ENCODE results near the gene DOCK4.

DNA sequence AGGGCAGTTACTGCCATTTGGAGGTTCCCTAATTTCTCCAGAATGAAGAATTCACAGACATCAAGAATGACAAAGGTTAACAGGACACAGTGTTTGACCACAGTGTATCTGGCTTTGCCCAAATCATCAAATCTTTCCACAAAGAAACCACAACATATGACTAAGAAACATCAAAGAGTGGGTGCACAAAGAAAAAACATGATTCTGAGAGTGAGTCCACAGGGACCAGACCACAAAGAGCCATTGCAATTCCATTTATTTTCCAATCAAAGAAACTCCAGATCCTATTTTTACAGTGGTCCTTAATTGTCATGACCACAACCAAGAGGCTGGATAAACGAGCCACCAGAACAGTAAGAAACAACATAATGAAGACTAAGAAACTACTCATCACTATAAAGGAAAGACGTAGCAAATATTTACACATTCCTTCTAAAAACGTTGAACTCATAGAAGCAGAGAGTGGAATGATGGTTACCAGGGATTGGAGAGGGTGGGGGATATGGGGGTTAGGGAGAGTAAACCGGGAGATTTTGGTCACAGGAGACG is 286.5 kb downstream of the DOCK4 start:
- TF ChIP-seq, protein P1, sequence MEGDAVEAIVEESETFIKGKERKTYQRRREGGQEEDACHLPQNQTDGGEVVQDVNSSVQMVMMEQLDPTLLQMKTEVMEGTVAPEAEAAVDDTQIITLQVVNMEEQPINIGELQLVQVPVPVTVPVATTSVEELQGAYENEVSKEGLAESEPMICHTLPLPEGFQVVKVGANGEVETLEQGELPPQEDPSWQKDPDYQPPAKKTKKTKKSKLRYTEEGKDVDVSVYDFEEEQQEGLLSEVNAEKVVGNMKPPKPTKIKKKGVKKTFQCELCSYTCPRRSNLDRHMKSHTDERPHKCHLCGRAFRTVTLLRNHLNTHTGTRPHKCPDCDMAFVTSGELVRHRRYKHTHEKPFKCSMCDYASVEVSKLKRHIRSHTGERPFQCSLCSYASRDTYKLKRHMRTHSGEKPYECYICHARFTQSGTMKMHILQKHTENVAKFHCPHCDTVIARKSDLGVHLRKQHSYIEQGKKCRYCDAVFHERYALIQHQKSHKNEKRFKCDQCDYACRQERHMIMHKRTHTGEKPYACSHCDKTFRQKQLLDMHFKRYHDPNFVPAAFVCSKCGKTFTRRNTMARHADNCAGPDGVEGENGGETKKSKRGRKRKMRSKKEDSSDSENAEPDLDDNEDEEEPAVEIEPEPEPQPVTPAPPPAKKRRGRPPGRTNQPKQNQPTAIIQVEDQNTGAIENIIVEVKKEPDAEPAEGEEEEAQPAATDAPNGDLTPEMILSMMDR (IDR thresholded peaks at IDR 0.05): no peak
- TF ChIP-seq POLR2AphosphoS5 (IDR thresholded peaks at IDR 0.05): no peak
